HG02763 (cell line): ENCODE results near the gene MCUB.

Experiments
- ATAC-seq: cut with Tn5 transposase; IDR thresholded peaks from one replicate; pipeline ENCODE4 v1.9.1; 2021; ENCODE audit warnings: mild to moderate bottlenecking, moderate library complexity; ENCODE audit not compliant: unreplicated experiment

MCUB gene

DNA sequence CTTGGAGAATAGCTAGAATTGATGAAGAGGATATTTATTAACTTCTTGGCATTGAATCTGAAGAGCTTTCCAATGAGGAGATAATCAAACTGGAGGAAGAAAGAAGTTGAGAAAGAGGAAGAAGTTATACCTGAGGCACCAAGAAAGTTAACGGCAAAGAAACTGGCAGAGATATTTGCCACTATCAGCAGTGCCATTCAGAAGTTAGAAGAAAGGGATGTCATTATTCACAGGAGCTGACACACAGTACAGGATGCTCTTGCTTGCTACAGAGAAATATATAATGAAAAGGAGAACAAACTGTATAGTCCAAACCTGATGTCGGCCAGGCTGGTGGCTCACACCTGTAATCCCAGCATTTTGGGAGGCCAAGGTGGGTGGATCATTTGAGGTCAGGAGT is 64.5 kb downstream of the MCUB start:
- no peak for ATAC-seq

DNA sequence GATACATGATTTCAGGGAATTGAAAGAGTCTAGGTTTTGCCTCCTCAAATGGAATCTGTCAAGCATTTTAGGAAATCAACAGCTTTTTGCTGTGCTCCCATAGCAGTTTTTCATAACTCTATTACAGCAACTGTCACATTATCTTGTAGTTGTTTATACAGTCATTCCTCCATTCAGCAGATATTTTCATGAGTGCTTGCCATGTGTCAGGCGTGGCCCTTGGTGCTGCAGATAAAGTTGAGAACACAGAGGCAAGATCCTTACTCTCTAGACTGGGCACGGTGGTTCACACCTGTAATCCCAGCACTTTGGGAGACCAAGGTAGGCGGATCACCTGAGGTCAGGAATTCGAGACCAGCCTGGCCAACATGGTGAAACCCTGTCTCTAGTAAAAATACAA is 67.3 kb downstream of the MCUB start:
- ATAC-seq = no peak

DNA sequence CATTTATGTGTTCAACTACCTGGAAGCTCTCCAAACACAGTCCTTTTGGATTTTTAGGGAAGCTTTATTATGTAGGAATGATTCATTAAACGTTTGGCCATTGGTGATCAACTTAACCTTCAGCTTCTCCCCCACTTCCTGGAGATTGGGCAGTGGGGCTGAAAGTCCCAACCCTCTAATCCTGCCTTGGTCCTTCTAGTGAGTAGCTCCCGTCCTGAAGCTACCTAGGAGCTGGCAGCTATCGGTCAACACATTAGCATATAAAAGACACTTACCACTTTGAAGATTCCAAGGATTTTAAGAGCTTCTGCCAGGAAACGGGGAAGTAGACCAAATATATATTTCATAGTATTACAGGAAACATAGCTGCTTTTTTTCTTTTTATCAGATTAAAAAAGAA is 69.7 kb downstream of the MCUB start:
- ATAC-seq = no peak

DNA sequence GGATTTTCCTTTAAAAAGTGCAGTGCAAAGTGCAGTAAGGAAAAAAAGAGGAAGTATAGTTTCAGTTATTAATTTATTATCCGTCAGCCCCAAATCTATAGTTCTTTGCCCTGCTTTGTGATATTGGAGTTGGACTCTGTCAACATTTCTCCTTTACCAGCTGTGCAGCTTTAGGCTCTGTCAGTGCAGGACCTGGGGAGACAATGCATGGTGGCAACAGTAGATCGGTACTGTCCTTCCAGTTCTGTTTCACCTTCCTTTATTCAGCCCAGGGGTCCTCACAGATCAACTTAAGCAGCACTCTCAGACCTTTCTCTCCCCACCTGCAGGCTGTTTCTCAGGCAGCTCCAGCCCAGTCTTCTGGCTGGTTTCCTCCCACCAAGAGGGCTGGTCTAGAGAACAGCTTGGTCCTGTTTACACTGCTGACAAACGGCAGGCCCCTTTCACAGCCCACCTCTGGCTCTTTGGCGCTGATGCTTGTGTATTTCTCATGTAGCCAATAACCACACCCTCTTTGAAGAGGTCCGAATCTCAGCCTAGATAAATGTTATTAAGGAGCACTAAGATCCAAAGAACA is 71.6 kb downstream of the MCUB start:
- ATAC-seq = no peak

DNA sequence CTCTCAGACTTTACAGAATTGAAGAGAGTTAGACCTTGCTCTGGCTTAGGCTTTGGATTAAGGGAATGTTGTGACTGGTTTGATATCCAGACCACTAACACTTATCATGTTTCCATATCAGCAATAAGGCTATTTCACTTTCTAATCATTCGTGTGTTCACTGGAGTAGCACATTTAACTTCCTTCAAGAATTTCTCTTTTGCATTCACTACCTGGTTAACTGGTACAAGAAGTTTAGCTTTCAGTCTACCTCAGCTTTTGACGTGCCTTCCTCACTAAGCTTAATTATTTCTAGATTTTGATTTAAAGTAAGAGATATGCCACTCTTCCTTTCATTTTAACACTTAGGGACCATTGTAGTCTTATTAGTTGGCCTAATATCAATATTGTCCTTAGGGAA is 80.6 kb downstream of the MCUB start:
- ATAC-seq = no peak

DNA sequence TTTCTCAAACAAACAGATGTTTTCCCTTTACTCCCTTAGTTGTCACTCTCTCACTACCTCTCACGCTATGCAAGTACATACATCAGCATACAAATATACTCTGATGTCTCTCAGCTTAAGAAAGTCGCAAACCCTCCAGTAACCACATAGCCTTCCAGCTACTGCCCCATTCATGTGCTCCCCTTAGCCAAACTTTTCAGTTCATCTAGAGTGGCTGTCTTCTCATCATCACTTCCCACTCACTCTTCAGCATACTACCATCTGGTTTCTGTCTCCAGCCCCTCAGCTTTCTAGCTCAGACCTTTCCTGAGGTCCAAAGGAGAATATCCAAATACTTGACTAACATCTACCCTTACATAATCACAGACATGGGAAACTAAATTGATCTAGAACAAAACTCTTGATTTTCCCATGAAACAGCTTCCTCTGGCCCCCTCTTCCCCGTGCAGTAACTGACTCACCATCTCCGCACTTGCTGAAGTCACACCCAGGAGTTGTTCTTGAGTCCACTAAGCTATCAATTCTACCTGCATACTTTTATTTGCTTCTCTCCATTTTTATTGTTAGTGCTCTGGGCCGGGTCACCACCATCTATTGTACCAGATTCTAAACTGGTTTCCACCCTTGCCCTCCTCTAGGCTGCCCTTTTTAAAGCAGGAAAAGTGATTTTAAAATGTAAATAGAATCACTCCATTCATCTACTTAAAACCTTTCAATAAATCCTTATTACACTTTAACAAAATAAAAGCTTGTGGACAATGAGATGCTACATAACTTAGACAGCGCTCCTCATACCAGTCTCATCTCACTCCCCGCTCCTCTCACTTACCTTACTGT is 86.0 kb downstream of the MCUB start:
- no peak for ATAC-seq

DNA sequence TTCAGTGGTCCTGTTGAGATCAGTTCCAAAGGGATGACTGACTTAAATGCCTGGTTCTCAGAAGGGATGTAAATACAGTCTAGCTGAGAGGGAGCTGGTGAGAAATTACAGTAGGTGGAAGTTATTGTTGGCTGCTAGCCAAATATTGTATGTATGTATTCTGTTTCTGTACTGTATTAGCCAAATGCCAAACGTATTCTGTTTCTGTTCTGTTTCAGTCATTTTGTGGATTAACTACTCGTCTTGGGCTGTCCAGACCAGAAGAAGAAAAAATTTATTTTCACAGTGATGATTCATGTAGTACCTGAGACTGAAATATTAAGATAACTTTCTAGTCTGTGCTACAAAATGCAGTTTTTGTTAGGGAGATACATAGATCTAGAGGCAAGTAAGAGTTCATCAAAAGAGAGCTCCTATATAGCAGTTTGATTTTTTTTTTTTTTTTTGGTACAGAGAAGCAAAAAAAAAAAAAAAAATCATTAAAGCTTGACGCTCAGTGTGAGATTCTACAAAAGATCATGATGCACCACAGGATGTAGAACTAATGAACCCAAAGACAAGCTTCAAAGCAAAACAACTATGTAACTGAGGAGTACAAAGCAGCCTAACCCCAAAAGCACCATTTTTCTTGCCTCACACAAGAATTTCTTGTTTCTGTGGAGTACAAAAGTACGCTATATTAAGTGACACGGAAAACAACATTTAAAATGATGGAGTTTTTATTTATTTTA is 88.4 kb downstream of the MCUB start:
- no peak for ATAC-seq

DNA sequence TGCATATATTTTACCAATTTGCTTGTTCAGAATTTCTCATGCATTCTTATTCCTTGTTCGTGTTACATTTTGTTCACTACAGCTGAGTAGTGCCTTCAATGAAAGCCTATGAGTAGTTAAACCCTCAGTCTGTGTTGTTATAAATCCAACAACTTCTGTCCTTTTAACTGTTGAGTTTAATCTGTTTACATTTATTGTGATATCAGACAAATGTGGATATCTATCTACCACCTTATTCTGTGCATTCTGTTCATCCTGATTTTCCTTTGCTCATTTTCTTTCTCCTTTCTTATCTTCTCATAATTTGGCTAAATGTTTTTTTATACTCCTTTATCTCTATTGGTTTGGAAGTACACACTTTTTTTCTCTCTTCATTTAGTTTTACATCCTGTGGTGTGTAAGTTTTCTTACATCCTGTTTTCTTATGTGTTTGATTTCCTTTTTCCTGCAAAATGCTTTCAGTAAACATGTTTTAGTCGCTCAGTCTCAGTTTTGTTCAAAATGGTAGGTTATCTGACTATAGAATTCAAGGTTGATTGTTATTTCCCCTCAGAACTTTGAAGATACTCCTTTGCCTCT is 89.0 kb downstream of the MCUB start:
- ATAC-seq = no peak

DNA sequence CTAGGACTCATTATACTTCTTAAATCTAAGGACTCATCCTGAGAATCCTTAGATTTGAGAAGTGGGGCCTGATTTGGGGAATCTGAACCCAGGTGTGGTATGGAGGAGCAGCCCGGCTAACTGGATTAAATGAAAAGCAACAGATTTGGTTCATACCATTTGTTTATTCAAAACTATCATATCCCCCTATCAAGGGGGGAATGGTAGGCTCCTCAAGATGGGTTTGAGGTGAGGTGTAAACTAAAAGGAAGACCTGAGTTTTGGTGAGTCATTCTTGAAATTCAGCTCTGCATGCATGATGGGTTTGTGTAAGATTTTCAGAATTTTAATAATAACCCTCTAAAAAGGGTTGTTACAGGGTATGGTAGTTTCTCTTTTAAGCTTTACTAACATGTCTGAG is 89.8 kb downstream of the MCUB start:
- peak; percentile 72 for ATAC-seq

DNA sequence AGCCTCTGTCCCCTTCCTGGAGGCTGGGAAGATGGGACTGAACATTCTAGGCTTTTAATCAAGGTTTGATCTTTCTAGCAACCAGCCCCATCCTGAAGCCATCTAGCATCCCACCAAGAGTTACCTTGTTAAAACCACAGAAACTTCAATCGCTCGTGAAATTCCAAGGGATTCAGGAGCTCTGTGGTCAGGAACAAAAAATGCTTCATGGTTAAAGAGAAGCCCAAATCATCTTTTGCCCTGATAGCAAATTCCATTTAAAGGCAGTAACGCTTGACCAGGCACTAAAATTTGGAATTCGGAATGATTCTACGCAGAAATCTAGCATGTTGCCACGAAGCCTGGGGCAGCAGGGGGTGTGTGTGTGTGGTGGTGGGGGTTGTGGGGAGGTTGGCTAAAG is 95.3 kb downstream of the MCUB start:
- no peak for ATAC-seq

DNA sequence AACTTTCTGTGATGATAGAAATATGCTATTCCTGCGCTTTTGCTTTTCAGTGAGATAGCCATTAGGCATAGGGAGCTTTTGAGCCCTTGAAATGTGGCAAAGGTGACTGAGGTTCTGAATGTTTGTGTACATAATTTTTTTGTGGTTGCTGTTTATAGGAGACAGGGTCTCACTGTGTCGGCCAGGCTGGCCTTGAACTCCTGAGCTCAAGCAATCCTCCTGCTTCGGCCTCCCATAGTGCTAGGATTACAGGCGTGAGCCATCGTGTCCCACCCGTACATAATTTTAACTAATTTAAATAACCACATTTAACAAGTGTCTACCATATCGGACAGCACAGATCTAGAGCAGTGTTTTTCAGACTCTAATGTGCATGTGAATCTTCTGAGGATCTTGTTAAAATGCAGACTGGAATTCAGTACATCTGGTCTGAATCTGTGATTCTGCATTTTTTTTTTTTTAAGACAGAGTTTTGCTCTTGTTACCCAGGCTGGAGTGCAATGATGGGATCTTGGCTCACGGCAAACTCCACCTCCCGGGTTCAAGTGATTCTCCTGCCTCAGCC is 97.9 kb downstream of the MCUB start:
- no peak for ATAC-seq

DNA sequence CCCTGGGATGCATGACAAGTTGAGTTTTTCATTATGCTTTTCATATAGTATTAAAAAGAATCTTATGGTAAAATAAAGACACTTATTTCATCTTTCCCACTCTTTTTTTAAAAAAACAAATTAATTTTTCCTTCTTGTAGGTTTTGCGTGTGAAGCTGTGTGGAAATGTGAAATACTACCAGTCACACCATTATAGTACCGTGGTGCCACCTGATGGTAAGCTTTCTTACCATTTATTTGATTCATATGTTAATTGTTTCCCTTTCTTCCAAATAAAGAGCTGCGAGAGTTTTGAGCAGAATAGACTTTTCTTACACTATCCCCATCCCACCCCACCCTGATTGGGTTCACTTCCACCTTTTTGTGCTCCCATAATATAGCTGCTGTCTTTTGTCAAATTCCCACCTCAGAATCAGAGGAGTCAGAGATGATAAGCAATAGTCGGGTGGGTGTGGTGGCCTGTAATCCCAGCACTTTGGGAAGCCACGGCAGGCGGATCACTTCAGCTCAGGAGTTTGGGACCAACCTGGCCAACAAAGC is 98.9 kb downstream of the MCUB start:
- no peak for ATAC-seq

DNA sequence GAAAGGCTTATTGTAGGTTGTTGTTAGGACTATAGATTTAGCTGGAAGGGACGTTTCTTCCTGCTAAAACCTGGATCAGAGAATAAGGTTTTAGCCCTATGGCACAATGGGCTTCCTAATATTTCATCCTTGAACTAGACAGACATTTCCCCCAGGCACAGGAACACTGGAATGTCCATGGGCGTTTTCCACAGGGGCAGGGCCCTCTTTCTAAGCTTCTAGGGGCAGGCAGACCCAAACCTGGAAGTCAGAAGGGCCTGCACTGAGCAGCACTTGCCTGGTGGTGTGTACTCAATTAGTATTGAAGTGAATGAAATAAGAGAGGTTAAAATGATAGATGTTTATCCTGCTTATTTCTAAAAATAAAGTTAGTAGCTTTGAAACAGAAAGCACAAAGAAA is 102.1 kb downstream of the MCUB start:
- ATAC-seq = no peak

DNA sequence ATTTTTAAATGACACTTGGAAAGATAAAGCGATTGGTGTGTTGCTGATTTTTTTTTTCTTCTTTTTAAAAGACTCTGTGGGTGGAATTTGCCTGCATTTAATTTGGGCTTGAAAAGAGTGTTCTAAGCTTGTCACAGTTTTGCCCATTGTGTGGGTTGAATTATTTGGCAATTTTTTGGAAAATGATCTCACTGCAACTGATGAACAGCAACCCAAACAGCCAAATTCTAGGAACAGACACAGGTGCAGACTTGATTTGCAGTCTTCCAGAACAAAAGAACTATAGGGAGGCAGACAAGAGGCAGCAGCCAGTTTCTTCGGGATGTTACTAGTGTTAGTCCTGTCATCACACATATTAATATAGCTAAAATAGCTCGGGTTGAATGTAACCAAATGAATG is 102.7 kb downstream of the MCUB start:
- no peak for ATAC-seq

DNA sequence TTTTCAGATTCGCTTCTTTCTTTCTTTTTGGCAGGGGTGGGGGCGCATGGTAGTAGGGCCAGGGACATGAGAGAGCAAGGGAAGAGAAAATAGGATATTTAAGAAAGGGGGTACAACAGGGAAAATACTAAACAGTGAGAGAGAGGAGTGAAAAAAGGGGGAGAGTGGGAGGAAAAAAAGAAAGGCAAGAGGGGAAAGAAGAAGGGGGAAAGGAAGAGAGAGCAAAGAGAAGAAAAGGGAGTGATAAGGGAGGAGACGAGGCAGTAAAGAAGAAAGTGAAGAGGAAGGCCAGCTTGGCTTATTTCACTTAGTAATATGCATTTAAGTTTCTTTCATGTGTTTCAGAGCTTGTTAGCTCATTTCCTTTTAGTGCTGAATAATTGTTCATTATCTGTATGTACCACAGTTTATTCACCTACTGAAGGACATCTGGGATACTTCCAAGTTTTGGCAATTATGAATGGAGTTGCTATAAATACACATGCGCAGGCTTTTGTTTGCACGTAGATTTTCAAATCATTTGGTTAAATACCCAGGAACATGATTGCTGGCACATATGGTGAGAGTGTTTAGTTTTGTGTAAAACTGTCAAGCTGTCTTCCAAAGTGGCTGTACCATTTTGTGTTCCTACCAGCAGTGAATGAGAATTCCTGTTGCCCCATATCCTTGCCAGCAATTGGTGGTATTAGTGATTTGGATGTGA is 105.9 kb downstream of the MCUB start:
- no peak for ATAC-seq

DNA sequence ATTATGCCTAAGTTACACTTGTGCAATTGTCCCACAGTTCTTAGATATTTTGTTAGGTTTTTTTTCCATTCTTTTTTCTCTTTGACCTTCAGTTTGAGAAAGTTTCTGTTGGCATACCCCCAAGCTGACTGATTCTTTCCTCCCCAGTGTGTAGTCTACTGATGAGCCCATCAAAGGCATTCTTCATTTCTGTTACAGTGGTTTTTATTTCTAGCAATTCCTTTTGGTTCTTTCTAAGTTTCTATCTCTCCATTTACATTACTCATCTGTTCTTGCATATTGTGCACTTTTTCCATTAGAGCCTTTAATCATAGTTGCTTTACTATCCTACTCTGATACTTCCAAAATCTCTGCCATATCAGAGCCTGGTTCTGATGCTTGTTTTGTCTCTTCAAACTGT is 111.3 kb downstream of the MCUB start:
- ATAC-seq = no peak

DNA sequence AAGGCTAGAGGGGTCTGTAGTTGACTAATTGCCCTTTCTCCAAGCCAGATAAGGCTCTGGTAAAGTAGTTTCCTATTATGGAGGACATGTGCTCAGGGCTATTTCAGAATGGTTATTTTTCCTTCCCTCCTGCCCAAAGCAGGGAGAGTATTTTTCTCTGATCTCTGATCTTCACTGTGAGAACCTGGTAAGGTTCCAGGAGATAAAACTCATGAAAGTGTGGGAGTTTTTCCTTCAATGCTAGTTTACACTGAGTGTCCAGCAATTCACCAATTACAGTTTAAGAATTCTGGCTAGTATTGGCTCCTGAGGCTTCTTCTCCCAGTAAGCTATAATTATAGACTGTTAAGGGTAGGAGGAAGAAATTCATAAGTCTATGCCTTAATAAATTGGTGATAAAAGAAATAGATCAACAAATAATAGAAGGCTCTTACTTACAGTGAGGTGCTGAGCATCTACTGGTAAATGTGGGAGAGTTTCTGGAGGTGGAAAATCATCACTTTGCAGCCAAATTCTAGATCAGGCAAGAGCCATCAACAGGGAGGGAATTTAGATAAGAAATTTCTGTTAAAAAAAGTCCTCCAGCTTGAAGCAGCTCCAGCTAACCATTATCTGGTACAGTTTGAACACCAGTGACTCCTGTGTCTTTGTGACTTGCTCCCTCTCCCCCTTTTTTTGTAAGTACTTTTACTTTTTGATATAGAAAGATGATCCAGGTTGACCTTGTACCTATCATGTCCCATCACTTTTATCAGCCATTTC is 112.3 kb downstream of the MCUB start:
- ATAC-seq = no peak

DNA sequence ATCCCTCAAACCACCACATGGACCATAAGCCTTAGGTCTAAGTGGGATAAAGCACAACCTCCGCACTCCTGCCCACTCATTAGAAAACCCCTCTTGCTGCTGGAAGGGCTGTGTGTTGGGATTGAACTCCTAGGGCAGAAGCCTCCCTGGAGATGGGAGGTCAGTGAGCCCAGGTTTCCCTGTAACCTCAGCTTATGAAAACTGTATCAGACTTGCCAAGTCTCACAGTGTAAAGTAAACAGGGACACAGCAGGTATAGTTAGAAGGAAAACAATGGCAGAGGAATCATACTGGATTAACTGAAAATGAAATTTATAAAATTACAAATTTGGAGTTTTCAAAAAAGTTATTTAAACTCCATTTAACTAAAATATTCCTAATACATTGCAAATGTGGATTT is 113.3 kb downstream of the MCUB start:
- no peak for ATAC-seq

DNA sequence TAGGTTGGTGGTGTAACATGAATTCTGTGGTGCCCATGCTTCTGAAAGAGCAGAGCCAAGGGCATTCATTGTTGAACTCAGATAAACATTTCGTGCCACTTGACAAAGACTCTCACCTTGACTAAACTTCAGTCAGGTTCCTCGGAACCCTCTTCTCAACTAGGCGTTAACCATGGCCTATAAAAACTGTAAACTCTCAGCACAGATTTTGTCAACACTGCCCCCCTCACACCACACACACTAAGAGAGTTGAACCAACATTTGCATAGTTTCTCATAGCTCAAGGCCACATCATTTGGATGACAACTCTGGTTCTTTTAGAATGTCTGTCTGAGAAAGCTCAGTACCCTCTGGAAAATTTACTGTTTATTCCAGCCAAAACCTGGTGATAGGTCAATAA is 115.1 kb downstream of the MCUB start:
- ATAC-seq = peak; percentile 51

DNA sequence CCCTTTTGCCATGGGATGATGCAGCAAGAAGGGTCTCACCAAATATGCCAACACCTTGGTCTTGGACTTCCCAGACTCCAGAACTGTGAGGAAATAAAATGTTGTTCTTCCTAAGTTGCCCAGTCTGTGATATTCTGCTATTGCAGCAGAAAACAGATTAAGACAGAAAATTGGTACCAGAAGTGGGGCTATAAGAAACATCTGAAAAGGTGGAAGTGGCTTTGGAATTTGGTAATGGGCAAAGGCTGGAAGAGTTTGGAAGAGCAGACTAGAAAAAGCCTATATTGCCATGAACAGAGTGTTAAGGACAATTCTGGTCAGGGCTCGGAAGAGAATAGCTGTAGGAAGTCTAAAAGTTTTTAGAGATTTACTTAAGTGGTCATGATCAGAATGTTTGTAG is 115.8 kb downstream of the MCUB start:
- no peak for ATAC-seq
